ENCODE data around the gene PHF24. TPM values are rescaled to one million over a fixed set of nuclear protein-coding genes. Genes with fewer than 3 reads are reported as not detected.

Gene PHF24
- total RNA-seq, 1 experiment from 2014 or later: not detected

DNA sequence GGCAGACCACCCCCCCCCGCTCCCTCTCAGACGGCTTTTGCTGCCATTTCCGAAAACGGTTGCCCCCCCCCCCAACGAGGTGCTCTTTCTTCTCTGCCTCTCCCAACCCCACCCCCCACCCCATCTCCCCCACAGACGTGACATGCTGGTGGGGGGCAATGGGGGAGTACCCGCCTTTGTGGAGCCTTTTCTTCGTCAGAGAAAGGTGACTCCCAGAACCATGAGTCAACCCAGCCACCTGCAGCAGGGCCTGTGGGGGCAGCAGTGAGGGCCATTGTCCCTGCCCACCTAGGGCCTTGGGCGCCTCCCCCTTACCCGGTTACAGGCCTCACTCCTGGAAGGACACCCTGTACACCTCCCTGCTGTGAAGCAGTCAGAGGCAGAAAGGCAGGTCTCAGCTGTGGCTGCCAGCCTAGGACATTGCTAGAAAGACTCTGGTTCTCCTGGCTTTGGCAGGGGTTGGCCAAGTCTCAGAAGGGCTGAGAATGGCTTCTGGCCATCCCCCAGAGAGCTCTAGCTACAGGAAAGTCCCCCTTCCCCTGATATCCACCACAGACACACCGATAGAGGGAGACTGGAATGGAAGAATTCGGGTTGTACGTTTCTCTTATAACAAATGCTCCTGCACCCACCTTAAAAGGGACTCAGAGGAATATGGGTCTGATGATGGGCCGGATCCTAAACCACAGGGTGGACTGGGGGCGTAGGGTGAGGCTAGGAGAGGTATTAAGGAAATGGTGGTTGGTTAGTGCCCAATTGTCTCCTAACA is 33.7 kb downstream of the PHF24 start:
- Histone ChIP-seq H3K36me3 (no peaks in the 10 kb centered on the region), H3K4me3 (no peak overlapping the region), H3K27me3 (no peaks in the 10 kb centered on the region), H3K9me3 (no peaks in the 10 kb centered on the region)
- DNase-seq: peak; percentile 15

- no peaks in the 10 kb centered on the region for H3K36me3 ChIP-seq
- H3K9me3 ChIP-seq: no peaks in the 10 kb centered on the region
- H3K27me3 ChIP-seq: no peaks in the 10 kb centered on the region
- peak; percentile 78 for DNase-seq
- H3K4me3 ChIP-seq: no peak overlapping the region
These were observed 34.4 kb downstream of the PHF24 start for GRCh38 chr9:34992376-34992951.

GRCh38 chr9:34993502-34994259 is 35.6 kb downstream of the PHF24 start:
- H3K27me3 ChIP-seq: no peaks in the 10 kb centered on the region
- H3K4me3 ChIP-seq: no peak overlapping the region
- peak; percentile 50 for DNase-seq
- no peaks in the 10 kb centered on the region for H3K9me3 ChIP-seq
- no peaks in the 10 kb centered on the region for H3K36me3 ChIP-seq

- no peak overlapping the region for H3K4me3 ChIP-seq
- H3K36me3 ChIP-seq: no peaks in the 10 kb centered on the region
- peak; percentile 15 for DNase-seq
- H3K9me3 ChIP-seq: no peaks in the 10 kb centered on the region
- no peaks in the 10 kb centered on the region for H3K27me3 ChIP-seq
These were observed 36.3 kb downstream of the PHF24 start for GRCh38 chr9:34994260-34994899.

DNA sequence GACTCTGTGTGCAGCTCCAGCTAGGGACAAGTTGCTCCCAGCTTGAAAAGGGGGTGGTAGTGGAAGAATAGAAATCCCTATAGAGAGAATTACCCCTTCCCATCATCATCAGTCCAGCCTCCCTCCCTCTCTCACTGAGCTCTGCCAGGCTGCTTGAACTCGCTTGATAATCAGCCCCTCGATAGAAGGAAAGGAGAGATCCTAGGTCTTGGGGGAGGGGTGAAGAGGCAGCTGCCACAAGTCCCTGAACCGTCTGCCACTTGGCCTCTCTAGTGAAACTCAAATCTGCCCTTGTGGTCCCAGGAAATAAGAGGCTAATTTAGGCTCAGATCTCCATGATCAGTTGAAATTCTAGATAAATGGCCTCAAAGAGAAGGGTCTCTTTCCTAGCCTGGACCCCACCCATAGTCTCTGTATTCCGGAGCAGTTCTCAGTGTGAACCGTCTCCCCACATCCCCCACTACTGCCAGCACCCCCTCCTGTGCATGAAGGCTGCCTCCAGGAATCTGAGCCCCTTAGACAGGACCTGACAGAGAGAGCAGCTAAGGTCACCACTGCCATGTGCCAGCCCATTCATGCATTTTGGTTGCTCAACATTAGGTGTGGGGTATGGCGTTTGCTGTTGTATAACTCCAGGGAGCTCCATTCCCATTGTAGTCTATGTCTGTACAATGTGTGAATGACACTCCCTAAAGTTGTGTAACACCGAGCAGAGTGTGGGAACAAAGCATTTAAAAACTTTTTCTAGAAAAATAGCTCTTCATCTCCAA is 37.0 kb downstream of the PHF24 start:
- no peak for DNase-seq
- H3K36me3 ChIP-seq: no peaks in the 10 kb centered on the region
- H3K27me3 ChIP-seq: no peaks in the 10 kb centered on the region
- no peak overlapping the region for H3K4me3 ChIP-seq
- no peaks in the 10 kb centered on the region for H3K9me3 ChIP-seq

- H3K9me3 ChIP-seq: no peaks in the 10 kb centered on the region
- H3K36me3 ChIP-seq: no peaks in the 10 kb centered on the region
- no peak overlapping the region for H3K4me3 ChIP-seq
- no peaks in the 10 kb centered on the region for H3K27me3 ChIP-seq
- DNase-seq: no peak
These were observed 37.6 kb downstream of the PHF24 start for GRCh38 chr9:34995670-34996060.

DNA sequence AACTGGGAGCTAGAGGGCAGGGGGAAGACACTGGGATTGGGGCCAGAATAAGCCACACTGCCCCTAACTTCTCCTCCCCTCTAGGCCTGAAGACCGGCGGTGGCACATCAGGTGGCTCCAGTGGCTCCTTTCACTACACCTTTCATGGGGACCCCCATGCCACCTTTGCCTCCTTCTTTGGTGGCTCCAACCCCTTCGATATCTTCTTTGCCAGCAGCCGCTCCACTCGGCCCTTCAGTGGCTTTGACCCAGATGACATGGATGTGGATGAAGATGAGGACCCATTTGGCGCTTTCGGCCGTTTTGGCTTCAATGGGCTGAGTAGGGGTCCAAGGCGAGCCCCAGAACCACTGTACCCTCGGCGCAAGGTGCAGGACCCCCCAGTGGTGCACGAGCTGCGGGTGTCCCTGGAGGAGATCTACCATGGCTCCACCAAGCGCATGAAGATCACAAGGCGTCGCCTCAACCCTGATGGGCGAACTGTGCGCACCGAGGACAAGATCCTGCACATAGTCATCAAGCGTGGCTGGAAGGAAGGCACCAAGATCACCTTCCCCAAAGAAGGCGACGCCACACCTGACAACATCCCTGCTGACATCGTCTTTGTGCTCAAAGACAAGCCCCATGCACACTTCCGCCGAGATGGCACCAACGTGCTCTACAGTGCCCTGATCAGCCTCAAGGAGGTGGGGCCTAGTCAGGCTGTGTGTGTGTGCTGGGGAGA is 38.3 kb downstream of the PHF24 start:
- Histone ChIP-seq H3K27me3 (no peaks in the 10 kb centered on the region), H3K36me3 (no peaks in the 10 kb centered on the region), H3K9me3 (no peaks in the 10 kb centered on the region), H3K4me3 (no peak overlapping the region)
- no peak for DNase-seq

GRCh38 chr9:34996905-34997279 is 38.8 kb downstream of the PHF24 start:
- Histone ChIP-seq H3K9me3 (no peaks in the 10 kb centered on the region), H3K4me3 (no peak overlapping the region), H3K36me3 (no peaks in the 10 kb centered on the region), H3K27me3 (no peaks in the 10 kb centered on the region)
- no peak for DNase-seq

DNA sequence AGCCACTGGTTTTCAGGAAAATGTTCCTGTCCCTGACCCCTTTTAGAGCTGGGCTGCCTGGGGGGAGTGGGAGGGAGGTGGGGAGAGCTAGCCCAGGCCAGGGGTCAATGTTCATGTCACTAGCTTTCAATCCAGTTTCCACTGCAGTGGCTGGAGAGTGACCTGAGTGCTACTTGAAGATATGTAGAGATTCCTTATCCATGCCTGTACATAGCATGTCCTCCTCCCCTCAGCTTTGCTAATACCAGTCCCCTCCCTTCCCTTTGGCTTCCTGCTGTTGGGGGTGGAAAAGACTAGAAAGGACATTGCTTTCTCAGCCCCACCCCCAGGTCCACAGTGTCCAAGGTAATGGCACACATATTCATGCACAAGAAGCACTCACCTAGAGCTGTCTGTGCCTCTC is 39.3 kb downstream of the PHF24 start:
- H3K4me3 ChIP-seq: no peak overlapping the region
- no peaks in the 10 kb centered on the region for H3K9me3 ChIP-seq
- no peak for DNase-seq
- no peaks in the 10 kb centered on the region for H3K27me3 ChIP-seq
- no peaks in the 10 kb centered on the region for H3K36me3 ChIP-seq

GRCh38 chr9:34998266-34998665 is 40.2 kb downstream of the PHF24 start:
- Histone ChIP-seq H3K4me3 (no peak overlapping the region), H3K27me3 (no peaks in the 10 kb centered on the region), H3K9me3 (no peaks in the 10 kb centered on the region), H3K36me3 (no peaks in the 10 kb centered on the region)
- DNase-seq: no peak

DNA sequence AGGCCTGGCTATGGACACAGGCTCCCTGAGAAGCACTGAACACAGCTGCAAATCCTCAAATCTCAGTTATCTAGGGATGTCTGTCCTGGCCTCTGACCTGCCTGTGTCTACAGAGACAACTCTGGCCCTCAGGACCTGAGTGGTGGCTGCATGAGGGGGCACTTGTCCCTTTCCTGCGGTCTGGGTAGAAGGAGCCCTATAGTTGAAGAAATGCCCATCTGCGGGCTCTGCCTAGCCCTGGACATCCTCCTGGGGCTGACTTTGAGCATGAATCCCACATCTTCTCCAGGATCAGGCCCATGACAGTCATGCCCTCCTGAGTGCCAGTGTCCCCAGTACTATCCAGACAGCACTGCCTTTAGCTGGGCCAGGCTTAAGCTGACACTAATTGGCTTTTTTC is 41.5 kb downstream of the PHF24 start:
- Histone ChIP-seq H3K27me3 (no peaks in the 10 kb centered on the region), H3K4me3 (no peak overlapping the region), H3K9me3 (no peaks in the 10 kb centered on the region), H3K36me3 (no peaks in the 10 kb centered on the region)
- no peak for DNase-seq

GRCh38 chr9:35000535-35001284 is 42.6 kb downstream of the PHF24 start:
- Histone ChIP-seq H3K27me3 (no peaks in the 10 kb centered on the region), H3K36me3 (no peaks in the 10 kb centered on the region), H3K4me3 (no peak overlapping the region), H3K9me3 (no peaks in the 10 kb centered on the region)
- DNase-seq: no peak

DNA sequence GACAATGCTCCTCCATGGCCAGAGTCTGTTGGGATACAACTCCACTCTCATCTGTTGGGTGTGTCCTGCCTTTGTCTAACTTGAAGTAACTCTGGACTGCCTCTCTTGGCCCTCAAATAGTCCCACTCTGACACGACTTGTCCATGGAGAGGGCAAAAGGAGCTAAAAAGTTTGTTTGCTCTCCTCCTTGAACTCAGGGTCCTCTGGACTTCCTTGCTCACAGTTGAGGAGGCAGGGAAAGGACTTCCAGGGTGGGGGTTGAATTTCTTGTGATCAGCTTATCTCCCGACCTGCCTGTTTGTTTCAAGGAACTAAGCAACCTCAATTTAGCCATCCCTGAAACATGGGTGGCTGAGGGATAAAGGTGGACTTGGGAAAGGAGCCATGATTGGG is 43.2 kb downstream of the PHF24 start:
- H3K4me3 ChIP-seq: no peak overlapping the region
- no peaks in the 10 kb centered on the region for H3K36me3 ChIP-seq
- DNase-seq: no peak
- H3K9me3 ChIP-seq: no peaks in the 10 kb centered on the region
- no peaks in the 10 kb centered on the region for H3K27me3 ChIP-seq

GRCh38 chr9:35001803-35002502 is 43.9 kb downstream of the PHF24 start:
- Histone ChIP-seq H3K4me3 (no peak overlapping the region), H3K9me3 (no peaks in the 10 kb centered on the region), H3K27me3 (no peaks in the 10 kb centered on the region), H3K36me3 (no peaks in the 10 kb centered on the region)
- DNase-seq: no peak

DNA sequence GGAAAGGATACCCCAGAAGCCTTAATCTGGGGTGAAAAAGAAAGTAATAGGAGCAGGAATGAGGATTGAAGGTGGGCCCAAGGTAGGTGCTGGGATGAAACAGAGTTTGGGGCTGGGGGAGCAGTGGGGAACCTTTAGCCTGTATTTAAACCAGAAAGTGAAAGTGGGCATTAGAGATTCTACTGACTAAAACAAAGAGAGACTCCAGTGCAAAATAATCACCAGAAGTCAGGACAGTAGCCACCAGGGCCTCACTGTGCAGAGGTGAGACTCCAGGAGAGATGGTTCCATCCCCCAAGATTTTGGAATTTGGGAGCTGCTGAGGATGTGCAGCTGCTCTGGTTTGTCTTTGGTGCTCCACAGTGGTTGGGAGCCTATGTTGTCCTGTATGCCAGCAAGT is 44.5 kb downstream of the PHF24 start:
- H3K27me3 ChIP-seq: no peaks in the 10 kb centered on the region
- no peak for DNase-seq
- no peaks in the 10 kb centered on the region for H3K9me3 ChIP-seq
- no peaks in the 10 kb centered on the region for H3K36me3 ChIP-seq
- no peak overlapping the region for H3K4me3 ChIP-seq

All from MG63 (cell line).